Measurements from ENCODE around the gene TNF.

The TNF gene

GRCh38 chr6:31597006-31597405, 21.6 kb downstream of the TNF start:
- TF ChIP-seq ZFX (IDR thresholded peaks at IDR 0.05) (no peak), CTCF (conservative IDR thresholded peaks at IDR 0.05) (peak; percentile 50)
- H3K27ac ChIP-seq = no peak overlapping the region

- no peak overlapping the region for H3K27ac ChIP-seq
- TF ChIP-seq ZFX (IDR thresholded peaks at IDR 0.05) (no peak), CTCF (conservative IDR thresholded peaks at IDR 0.05) (no peak)
Observed at GRCh38 chr6:31607317-31607716, 32.0 kb downstream of the TNF start.

- no peak overlapping the region for H3K27ac ChIP-seq
- TF ChIP-seq CTCF (conservative IDR thresholded peaks at IDR 0.05) = no peak
- no peak for TF ChIP-seq ZFX (IDR thresholded peaks at IDR 0.05)
Observed at GRCh38 chr6:31609519-31610406, 34.4 kb downstream of the TNF start.

GRCh38 chr6:31610968-31611367, 35.6 kb downstream of the TNF start:
- H3K27ac ChIP-seq = no peak overlapping the region
- TF ChIP-seq ZFX (IDR thresholded peaks at IDR 0.05) = no peak
- TF ChIP-seq CTCF (conservative IDR thresholded peaks at IDR 0.05) = no peak

GRCh38 chr6:31614075-31614619, 38.8 kb downstream of the TNF start:
- no peak overlapping the region for H3K27ac ChIP-seq
- TF ChIP-seq CTCF (conservative IDR thresholded peaks at IDR 0.05) (no peak), ZFX (IDR thresholded peaks at IDR 0.05) (no peak)

GRCh38 chr6:31614684-31615578, 39.6 kb downstream of the TNF start, which contains the start of gene AIF1:
Gene AIF1 (plus strand): TSS chr6:31615234. CDS start chr6:31615330, 96 bp downstream.
- no peak for TF ChIP-seq CTCF (conservative IDR thresholded peaks at IDR 0.05)
- no peak for TF ChIP-seq ZFX (IDR thresholded peaks at IDR 0.05)
- H3K27ac ChIP-seq = no peak within 1 kb of the TSS

Data from C4-2B (cell line).